Fibroblast of pulmonary artery (primary cell): ENCODE measurements around the gene MELK.
A peak's percentile ranks its signal among the peaks of the same experiment; 100 is the strongest.

Experiments used
- DNase-seq: peaks from one replicate; pipeline ENCODE4 v3.0.0-alpha.2; 2010; ENCODE audit warnings: low read depth
- H3K4me3 ChIP-seq: replicated peaks from 2 replicates; pipeline ENCODE4 v1.5.1; 2011; ENCODE audit warnings: low read depth, mild to moderate bottlenecking, control low read depth, low read length, moderate library complexity
- CTCF ChIP-seq: IDR thresholded peaks from 2 replicates; pipeline ENCODE4 v1.5.1; 2011; ENCODE audit warnings: mild to moderate bottlenecking, control low read depth, low read length, inconsistent platforms; ENCODE audit errors: missing control alignments

MELK gene

GRCh38 chr9:36665387-36665786 is 92.7 kb downstream of the MELK start:
- no peak for TF ChIP-seq CTCF
- no peak overlapping the region for H3K4me3 ChIP-seq
- peak; percentile 13 for DNase-seq

- DNase-seq = peak; percentile 66
- no peak overlapping the region for H3K4me3 ChIP-seq
Measured at GRCh38 chr9:36665921-36666431, 93.3 kb downstream of the MELK start.

GRCh38 chr9:36671561-36671960 is 98.9 kb downstream of the MELK start:
- no peak for DNase-seq
- no peak for TF ChIP-seq CTCF
- H3K4me3 ChIP-seq = no peak overlapping the region

More at GRCh38 chr9:36665921-36666431, 93.3 kb downstream of the MELK start:
- no peak for TF ChIP-seq CTCF

GRCh38 chr9:36676091-36676490 is 103.4 kb downstream of the MELK start:
- no peak for TF ChIP-seq CTCF
- DNase-seq = no peak
- H3K4me3 ChIP-seq = no peak overlapping the region

- DNase-seq = peak; percentile 33
- no peak for TF ChIP-seq CTCF
- no peak overlapping the region for H3K4me3 ChIP-seq
Measured at GRCh38 chr9:36676778-36677485, 104.2 kb downstream of the MELK start.

- no peak for TF ChIP-seq CTCF
- H3K4me3 ChIP-seq = no peak overlapping the region
- DNase-seq = no peak
Measured at GRCh38 chr9:36677611-36678010, 104.9 kb downstream of the MELK start.

GRCh38 chr9:36679710-36680109 is 107.0 kb downstream of the MELK start:
- DNase-seq = no peak
- H3K4me3 ChIP-seq = no peak overlapping the region
- TF ChIP-seq CTCF = no peak
